Kidney (tissue), 14 donors: ENCODE measurements around the gene PRKCQ. TPM values are rescaled to one million over a fixed set of nuclear protein-coding genes. Genes with fewer than 3 reads are reported as not detected.
A peak's percentile ranks its signal among the peaks of the same experiment; 100 is the strongest.
"Not testable (repeated sequence)": the region's sequence is repeated elsewhere in the genome, so short reads cannot be mapped to it uniquely, and the experiment has no call there.

Source experiments
- DNase-seq, 5 donors: peaks; one replicate each; pipeline ENCODE4 v3.0.0-alpha.2; 2013 to 2020
- FAIRE-seq: peaks from 2 replicates; lab custom pipeline; 2012; peaks lifted over from hg19 to GRCh38; lab: Jason Lieb, UNC
- H3K27ac ChIP-seq, 2 donors: one replicate each; pipeline ENCODE4 v1.7.0; 2013; ENCODE audit warnings: low read depth in 2 of 2, low read length in 2 of 2, inconsistent platforms in 1 of 2
- H3K27me3 ChIP-seq: one replicate; pipeline ENCODE4 v1.7.1; 2013; ENCODE audit warnings: low read length, inconsistent platforms; ENCODE audit not compliant: control insufficient read depth, insufficient read depth
- H3K36me3 ChIP-seq, 3 donors: one replicate each; pipeline versions ENCODE4 v1.7.0 to v1.7.1; 2013; ENCODE audit warnings: low read length in 3 of 3, control low read depth in 1 of 3, inconsistent platforms in 1 of 3; ENCODE audit not compliant: insufficient read depth in 3 of 3, control insufficient read depth in 2 of 3
- H3K4me1 ChIP-seq, 3 donors: one replicate each; pipeline versions ENCODE4 v1.7.0 to v1.7.1; 2013; ENCODE audit warnings: low read length in 3 of 3, inconsistent platforms in 1 of 3, low read depth in 1 of 3; ENCODE audit not compliant: control insufficient read depth in 2 of 3, insufficient read depth in 2 of 3
- H3K4me3 ChIP-seq, 3 donors: one replicate each; pipeline versions ENCODE4 v1.7.0 to v1.8.1; 2013; ENCODE audit warnings: low read length in 3 of 3, control low read depth in 1 of 3, inconsistent platforms in 1 of 3
- H3K9ac ChIP-seq, 3 donors: one replicate each; pipeline versions ENCODE4 v1.7.0 to v1.7.1; 2013; ENCODE audit warnings: low read length in 3 of 3, control low read depth in 1 of 3, inconsistent platforms in 1 of 3
- H3K9me3 ChIP-seq, 3 donors: one replicate each; pipeline versions ENCODE4 v1.7.0 to v1.7.1; 2013; ENCODE audit warnings: low read length in 3 of 3, control low read depth in 1 of 3, inconsistent platforms in 1 of 3; ENCODE audit not compliant: control insufficient read depth in 2 of 3, insufficient read depth in 1 of 3
- intact Hi-C: fragments of 100-400 bp; cut with DNase I; formaldehyde crosslinking; loops from one replicate; pipeline ENCODE4 v1.11.1; 2022
- polyA plus RNA-seq: library from polyadenylated mRNA; stranded (reverse); fragments of 350-450 nt; fragmentation: Illumina TruSeq; extraction: RNeasy Lipid Tissue Mini Kit (QIAGEN cat#74804); gene quantifications from one replicate; pipeline ENCODE4 v1.2.3, GENCODE V29; 2014; ENCODE audit warnings: low read depth, low replicate concordance; ENCODE audit not compliant: insufficient read depth
- total RNA-seq: library from RNA; stranded (reverse); fragmentation: NEBNext Ultra II Directional; extraction: Animal tissue kit (Norgen Biotek cat#: 25700); gene quantifications from one replicate; pipeline ENCODE4 v1.2.1, GENCODE V29; 2021
- TF ChIP-seq, protein P1 (sequence below): IDR thresholded peaks from 3 replicates; pipeline ENCODE4 v1.5.1; 2012; ENCODE audit warnings: mild to moderate bottlenecking, moderate library complexity, borderline replicate concordance; ENCODE audit not compliant: insufficient read depth; ENCODE audit errors: extremely low read depth
- donor health status: control.
- donor health status: control.
- donor health status: control.
- donor health status: control.
- donor health status: control.
- donor health status: DM: yes; HTN: yes; CAD: no.
- donor health status: Normal renal cell carcinoma (clear cell type).

The PRKCQ gene
- total and polyA plus RNA-seq, 2 donors from 2014 or later = 6.1 to 17.5 TPM

DNA sequence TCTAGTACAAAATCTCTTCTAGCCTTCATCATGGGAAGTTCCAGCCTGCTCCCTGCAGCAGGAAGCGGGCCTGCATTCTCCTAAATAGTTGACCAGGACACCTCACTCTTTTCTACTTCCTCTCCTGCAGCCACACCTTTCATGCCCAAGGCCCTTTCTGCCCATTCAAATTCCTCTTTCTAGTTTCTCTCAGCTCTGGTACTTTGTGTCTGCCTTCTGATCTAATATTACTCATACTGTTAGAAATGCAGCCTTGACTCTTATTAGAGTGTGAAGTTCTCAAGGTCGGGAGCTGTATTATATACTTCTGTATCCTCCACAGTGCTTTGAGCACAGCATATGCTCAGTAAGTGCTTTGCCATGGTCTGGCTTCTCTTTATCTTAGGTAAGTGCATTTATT is 103.1 kb downstream of the PRKCQ start:
- H3K4me3 ChIP-seq = no peak overlapping the region
- FAIRE-seq (no peak), DNase-seq (no peak)
- H3K27me3 ChIP-seq = no peaks in the 10 kb centered on the region
- intact Hi-C loops = no loop called here
- H3K27ac ChIP-seq = peak overlapping the region in 1 of 2 donors; percentile 6
- H3K36me3 ChIP-seq = no peaks in the 10 kb centered on the region
- H3K4me1 ChIP-seq = peaks cover 0 to 7% (median 0%) of the 10 kb centered on the region in 3 donors
- TF ChIP-seq, protein P1, sequence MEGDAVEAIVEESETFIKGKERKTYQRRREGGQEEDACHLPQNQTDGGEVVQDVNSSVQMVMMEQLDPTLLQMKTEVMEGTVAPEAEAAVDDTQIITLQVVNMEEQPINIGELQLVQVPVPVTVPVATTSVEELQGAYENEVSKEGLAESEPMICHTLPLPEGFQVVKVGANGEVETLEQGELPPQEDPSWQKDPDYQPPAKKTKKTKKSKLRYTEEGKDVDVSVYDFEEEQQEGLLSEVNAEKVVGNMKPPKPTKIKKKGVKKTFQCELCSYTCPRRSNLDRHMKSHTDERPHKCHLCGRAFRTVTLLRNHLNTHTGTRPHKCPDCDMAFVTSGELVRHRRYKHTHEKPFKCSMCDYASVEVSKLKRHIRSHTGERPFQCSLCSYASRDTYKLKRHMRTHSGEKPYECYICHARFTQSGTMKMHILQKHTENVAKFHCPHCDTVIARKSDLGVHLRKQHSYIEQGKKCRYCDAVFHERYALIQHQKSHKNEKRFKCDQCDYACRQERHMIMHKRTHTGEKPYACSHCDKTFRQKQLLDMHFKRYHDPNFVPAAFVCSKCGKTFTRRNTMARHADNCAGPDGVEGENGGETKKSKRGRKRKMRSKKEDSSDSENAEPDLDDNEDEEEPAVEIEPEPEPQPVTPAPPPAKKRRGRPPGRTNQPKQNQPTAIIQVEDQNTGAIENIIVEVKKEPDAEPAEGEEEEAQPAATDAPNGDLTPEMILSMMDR = no peak
- peaks cover 0 to 2% (median 0%) of the 10 kb centered on the region in 3 donors for H3K9me3 ChIP-seq
- no peak overlapping the region for H3K9ac ChIP-seq

DNA sequence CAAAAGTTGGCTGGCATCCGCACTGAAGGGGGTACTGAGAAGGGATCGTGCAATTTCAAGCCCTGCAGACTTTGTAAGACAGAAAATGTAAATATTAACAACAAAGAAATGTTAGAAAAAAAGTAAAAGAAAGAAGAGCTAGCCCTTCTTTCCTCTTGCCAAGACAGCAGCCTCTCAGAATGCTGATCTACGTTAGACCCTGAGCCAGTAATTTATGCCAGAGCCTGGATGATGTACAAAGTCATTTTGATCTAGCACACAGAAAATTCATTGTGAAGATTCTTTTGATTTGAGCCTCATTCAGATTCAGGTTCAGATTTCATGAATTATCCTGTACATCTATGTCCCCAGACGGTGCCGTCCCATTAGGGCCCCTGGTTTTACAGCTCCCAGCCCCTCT is 105.2 kb downstream of the PRKCQ start:
- peaks cover 0 to 2% (median 0%) of the 10 kb centered on the region in 3 donors for H3K9me3 ChIP-seq
- no peak for FAIRE-seq
- peaks cover 0 to 7% (median 0%) of the 10 kb centered on the region in 3 donors for H3K4me1 ChIP-seq
- intact Hi-C loops = no loop called here
- H3K4me3 ChIP-seq = no peak overlapping the region
- H3K9ac ChIP-seq = no peak overlapping the region
- no peaks in the 10 kb centered on the region for H3K36me3 ChIP-seq
- no peaks in the 10 kb centered on the region for H3K27me3 ChIP-seq
- H3K27ac ChIP-seq = no peak overlapping the region
- TF ChIP-seq, protein P1 = no peak
- DNase-seq = no peak

DNA sequence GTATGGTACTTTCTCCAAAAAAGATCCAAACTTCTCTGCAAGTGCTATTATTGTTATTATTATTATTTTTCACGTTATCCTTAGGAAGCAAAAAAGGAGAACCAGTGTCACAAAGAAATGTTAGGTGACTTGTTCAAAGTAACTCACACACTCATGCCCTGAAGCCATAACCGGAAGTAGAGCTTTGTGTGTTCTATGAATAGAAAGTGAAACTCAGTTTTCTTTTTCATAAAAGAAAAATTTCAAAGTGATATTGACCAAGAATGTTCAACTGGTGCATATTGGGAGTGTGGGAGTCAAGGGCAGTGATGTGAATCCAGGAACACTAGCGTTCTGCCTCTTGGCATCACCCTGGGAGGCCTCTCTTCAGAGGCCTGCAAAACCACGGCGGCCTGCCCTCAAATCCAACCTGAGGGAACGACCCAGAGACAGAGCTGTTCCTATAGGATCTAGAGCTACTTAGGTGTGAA is 106.1 kb downstream of the PRKCQ start:
- H3K36me3 ChIP-seq = no peaks in the 10 kb centered on the region
- TF ChIP-seq, protein P1 = no peak
- peak overlapping the region in 1 of 3 donors; percentile 35 for H3K4me3 ChIP-seq
- DNase-seq (peak in 2 of 5 donors; percentile 22 to 37), FAIRE-seq (peak; percentile 19)
- intact Hi-C loops = no loop called here
- peak overlapping the region in 1 of 3 donors; percentile 4 for H3K9ac ChIP-seq
- peaks cover 0 to 7% (median 0%) of the 10 kb centered on the region in 3 donors for H3K4me1 ChIP-seq
- H3K27me3 ChIP-seq = no peaks in the 10 kb centered on the region
- H3K9me3 ChIP-seq = peaks cover 0 to 2% (median 0%) of the 10 kb centered on the region in 3 donors
- peak overlapping the region in 1 of 2 donors; percentile 29 for H3K27ac ChIP-seq

DNA sequence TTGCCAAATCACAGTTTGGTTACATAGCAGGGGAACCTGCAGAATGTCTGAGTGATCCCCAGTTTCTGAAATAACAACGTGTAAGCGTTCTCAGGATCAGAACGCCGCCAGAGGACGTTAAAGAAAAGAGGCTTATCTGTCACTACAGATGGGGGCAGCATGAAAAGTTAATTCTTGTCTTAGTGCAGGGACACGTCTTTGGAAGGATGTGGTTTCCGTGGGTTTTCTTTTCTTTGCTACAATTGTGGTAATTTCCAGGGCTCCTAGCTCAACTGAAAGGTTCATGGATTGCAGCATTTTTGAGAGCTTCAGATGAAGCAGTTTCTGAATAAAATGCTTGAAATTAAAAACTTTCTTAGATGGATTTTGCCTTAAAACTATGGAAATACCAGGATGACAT is 106.6 kb downstream of the PRKCQ start:
- no peak for FAIRE-seq
- DNase-seq = no peak
- Histone ChIP-seq H3K4me3 (no peak overlapping the region), H3K27ac (peak overlapping the region in 1 of 2 donors; percentile 9), H3K36me3 (no peaks in the 10 kb centered on the region), H3K27me3 (no peaks in the 10 kb centered on the region), H3K4me1 (peaks cover 0 to 7% (median 0%) of the 10 kb centered on the region in 3 donors), H3K9ac (no peak overlapping the region), H3K9me3 (no peaks in the 10 kb centered on the region)
- intact Hi-C loops = no loop called here
- TF ChIP-seq, protein P1 = no peak

DNA sequence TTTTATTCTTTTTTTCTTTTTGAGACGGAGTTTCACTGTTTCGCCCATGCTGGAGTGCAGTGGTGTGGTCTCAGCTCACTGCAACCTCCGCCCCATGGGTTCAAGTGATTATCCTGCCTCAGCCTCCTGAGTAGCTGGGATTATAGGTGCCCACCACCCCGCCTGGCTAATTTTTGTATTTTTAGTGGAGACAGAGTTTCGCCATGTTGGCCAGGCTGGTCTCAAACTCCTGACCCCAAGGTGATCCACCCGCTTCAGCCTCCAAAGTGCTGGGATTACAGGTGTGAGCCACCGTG is 107.4 kb downstream of the PRKCQ start:
- H3K9ac ChIP-seq, intact Hi-C loops, H3K4me1 ChIP-seq, H3K27ac ChIP-seq, H3K9me3 ChIP-seq, FAIRE-seq, H3K4me3 ChIP-seq, H3K36me3 ChIP-seq, H3K27me3 ChIP-seq, DNase-seq: not testable (repeated sequence)
